SU-DHL-6 (cell line): ENCODE measurements around the gene OBP2A.

Source experiments
- H2AFZ ChIP-seq: fragments of 200-600 bp; sonication (generic); 2 replicates; pipeline ENCODE4 v1.6.1; 2014; ENCODE audit warnings: low read depth, mild to moderate bottlenecking, moderate library complexity, mixed read lengths, antibody characterized with exemption, low read length; ENCODE audit not compliant: severe bottlenecking
- H3F3A ChIP-seq: fragments of 200-600 bp; shearing (Covaris generic); 2 replicates; pipeline ENCODE4 v1.6.0; 2016; ENCODE audit warnings: antibody characterized with exemption, mild to moderate bottlenecking; ENCODE audit not compliant: insufficient read depth
- H3K27ac ChIP-seq: fragments of 200-600 bp; sonication (generic); 2 replicates; pipeline ENCODE4 v1.5.1; 2016; ENCODE audit warnings: low read depth, mild to moderate bottlenecking, low read length, moderate library complexity, mixed read lengths
- H3K27me3 ChIP-seq: fragments of 200-600 bp; sonication (generic), shearing (Covaris generic); 2 replicates; pipeline ENCODE4 v1.6.0; 2014; ENCODE audit warnings: mild to moderate bottlenecking, low read length
- H3K36me3 ChIP-seq: fragments of 200-600 bp; sonication (generic); 2 replicates; pipeline ENCODE4 v1.6.1; 2014; ENCODE audit warnings: mild to moderate bottlenecking, low read length, mixed read lengths
- H3K4me2 ChIP-seq: fragments of 300-600, 200-600 bp; shearing (Covaris generic), sonication (generic); 2 replicates; pipeline ENCODE4 v1.6.0; 2014; ENCODE audit warnings: low read length, low read depth, mild to moderate bottlenecking; ENCODE audit not compliant: poor library complexity, severe bottlenecking
- H3K4me3 ChIP-seq: fragments of 200-600 bp; sonication (generic); 2 replicates; pipeline ENCODE4 v1.5.1; 2014; ENCODE audit warnings: antibody characterized with exemption, low read length, mild to moderate bottlenecking, mixed read lengths; ENCODE audit not compliant: insufficient read depth, poor library complexity, severe bottlenecking
- H3K79me2 ChIP-seq: fragments of 200-600 bp; sonication (generic); 2 replicates; pipeline ENCODE4 v1.6.1; 2014; ENCODE audit warnings: mild to moderate bottlenecking, low read length, moderate library complexity; ENCODE audit not compliant: insufficient read depth
- H3K9ac ChIP-seq: fragments of 200-600 bp; sonication (generic); 2 replicates; pipeline ENCODE4 v1.7.0; 2014; ENCODE audit warnings: mild to moderate bottlenecking, low read length
- H3K9me2 ChIP-seq: fragments of 200-600 bp; sonication (generic); replicated peaks from 2 replicates; pipeline ENCODE4 v1.6.1; 2014; ENCODE audit warnings: low read length; ENCODE audit not compliant: insufficient read depth
- H3K9me3 ChIP-seq: fragments of 200-600 bp; sonication (generic); 2 replicates; pipeline ENCODE4 v1.6.1; 2014; ENCODE audit warnings: low read length, mixed read lengths; ENCODE audit not compliant: insufficient read depth
- H4K20me1 ChIP-seq: fragments of 200-600 bp; sonication (generic); 2 replicates; pipeline ENCODE4 v1.6.1; 2014; ENCODE audit warnings: low read depth, mild to moderate bottlenecking, antibody characterized with exemption, low read length, moderate library complexity, mixed read lengths
- CTCF ChIP-seq: fragments of 200-600 bp; sonication (generic); IDR thresholded peaks from one replicate; pipeline ENCODE4 v1.5.1; 2017; ENCODE audit warnings: antibody characterized with exemption, mild to moderate bottlenecking, low read length, moderate library complexity; ENCODE audit not compliant: insufficient read depth, poor library complexity, severe bottlenecking
- EZH2phosphoT487 ChIP-seq: fragments of 200-600 bp; sonication (generic), shearing (Covaris generic); conservative IDR thresholded peaks from 2 replicates; pipeline ENCODE4 v1.6.1; 2018; ENCODE audit warnings: mild to moderate bottlenecking, antibody characterized with exemption, low read length, moderate library complexity, mixed read lengths

The OBP2A gene

GRCh38 chr9:135584371-135584770, 38.4 kb downstream of the OBP2A start:
- Histone ChIP-seq H3K27me3 (no peaks in the 10 kb centered on the region), H3K27ac (no peak overlapping the region), H3K9me2 (no peaks in the 10 kb centered on the region), H2AFZ (no peak overlapping the region), H3K79me2 (no peaks in the 10 kb centered on the region), H3K9ac (no peak overlapping the region), H3K4me3 (no peak overlapping the region), H3K4me2 (no peak overlapping the region), H3K36me3 (no peaks in the 10 kb centered on the region), H3K9me3 (no peaks in the 10 kb centered on the region), H4K20me1 (no peaks in the 10 kb centered on the region), H3F3A (no peaks in the 10 kb centered on the region)
- TF ChIP-seq CTCF (no peak), EZH2phosphoT487 (no peak)

GRCh38 chr9:135584934-135585333, 39.0 kb downstream of the OBP2A start:
- H3K4me2 ChIP-seq: no peak overlapping the region
- H3K9me3 ChIP-seq: no peaks in the 10 kb centered on the region
- no peaks in the 10 kb centered on the region for H3K9me2 ChIP-seq
- H4K20me1 ChIP-seq: no peaks in the 10 kb centered on the region
- no peak overlapping the region for H3K4me3 ChIP-seq
- H2AFZ ChIP-seq: no peak overlapping the region
- H3K27ac ChIP-seq: no peak overlapping the region
- TF ChIP-seq CTCF (no peak), EZH2phosphoT487 (no peak)
- no peaks in the 10 kb centered on the region for H3F3A ChIP-seq
- no peaks in the 10 kb centered on the region for H3K27me3 ChIP-seq
- no peaks in the 10 kb centered on the region for H3K79me2 ChIP-seq
- H3K9ac ChIP-seq: no peak overlapping the region
- no peaks in the 10 kb centered on the region for H3K36me3 ChIP-seq

- Histone ChIP-seq H3K9ac (no peak overlapping the region), H3K4me2 (no peak overlapping the region), H3K27ac (no peak overlapping the region), H3K9me3 (no peaks in the 10 kb centered on the region), H3K27me3 (no peaks in the 10 kb centered on the region), H3K4me3 (no peak overlapping the region), H2AFZ (no peak overlapping the region), H4K20me1 (no peaks in the 10 kb centered on the region), H3F3A (no peaks in the 10 kb centered on the region), H3K9me2 (no peaks in the 10 kb centered on the region), H3K79me2 (no peaks in the 10 kb centered on the region), H3K36me3 (no peaks in the 10 kb centered on the region)
- TF ChIP-seq CTCF: no peak
- TF ChIP-seq EZH2phosphoT487: no peak
Observed at GRCh38 chr9:135586601-135587109, 40.7 kb downstream of the OBP2A start.
